GM23338 (cell line): ENCODE results near the gene MTA1. TPM values are rescaled to one million over a fixed set of nuclear protein-coding genes. Genes with fewer than 3 reads are reported as not detected.
A peak's percentile ranks its signal among the peaks of the same experiment; 100 is the strongest.

Source experiments
- ATAC-seq: fragments of 200-7000 bp; cut with Tn5 transposase; 3 replicates; pipeline ENCODE4 v1.9.1; 2020
- DNase-seq: peaks from one replicate; pipeline ENCODE4 v3.0.0-alpha.2; 2015; ENCODE audit warnings: low spot score
- H2AFZ ChIP-seq: fragments of 200-600 bp; sonication (generic); 2 replicates; pipeline ENCODE4 v1.8.0; 2016; ENCODE audit warnings: antibody characterized with exemption, mild to moderate bottlenecking, moderate library complexity
- H3F3A ChIP-seq: fragments of 200-600 bp; sonication (generic); replicated peaks from 2 replicates; pipeline ENCODE4 v1.8.0; 2017; ENCODE audit warnings: antibody characterized with exemption, mixed run types, low read depth
- H3K27ac ChIP-seq: fragments of 200-600 bp; sonication (generic); 2 replicates; pipeline ENCODE4 v1.6.1; 2016; ENCODE audit warnings: low read depth
- H3K27me3 ChIP-seq: fragments of 200-600 bp; sonication (generic); 2 replicates; pipeline ENCODE4 v1.8.0; 2016; ENCODE audit warnings: mild to moderate bottlenecking, mixed run types, moderate library complexity; ENCODE audit not compliant: insufficient read depth
- H3K36me3 ChIP-seq: fragments of 200-600 bp; sonication (generic); 2 replicates; pipeline ENCODE4 v1.8.0; 2016; ENCODE audit warnings: mild to moderate bottlenecking; ENCODE audit not compliant: insufficient read depth
- H3K4me1 ChIP-seq: fragments of 200-600 bp; sonication (generic); 2 replicates; pipeline ENCODE4 v1.8.0; 2016; ENCODE audit warnings: mild to moderate bottlenecking, moderate library complexity; ENCODE audit not compliant: insufficient read depth
- H3K4me2 ChIP-seq: fragments of 200-600 bp; sonication (generic); 2 replicates; pipeline ENCODE4 v1.7.1; 2017; ENCODE audit warnings: mixed run types
- H3K4me3 ChIP-seq: fragments of 200-600 bp; sonication (generic); 2 replicates; pipeline ENCODE4 v1.6.1; 2016; ENCODE audit warnings: mixed run types
- H3K79me2 ChIP-seq: fragments of 200-600 bp; sonication (generic); replicated peaks from 2 replicates; pipeline ENCODE4 v1.8.0; 2017; ENCODE audit warnings: mild to moderate bottlenecking; ENCODE audit not compliant: insufficient read depth
- H3K9me2 ChIP-seq: fragments of 200-600 bp; sonication (generic); 2 replicates; pipeline ENCODE4 v1.8.0; 2017; ENCODE audit not compliant: insufficient read depth
- H4K20me1 ChIP-seq: fragments of 200-600 bp; sonication (generic); replicated peaks from 2 replicates; pipeline ENCODE4 v1.8.0; 2017; ENCODE audit warnings: mild to moderate bottlenecking; ENCODE audit not compliant: insufficient read depth
- H3K27ac Mint-ChIP-seq: 2 replicates; pipeline ENCODE4 v1.8.0; 2020; ENCODE audit warnings: inconsistent platforms, mild to moderate bottlenecking, moderate library complexity, mixed read lengths
- H3K27me3 Mint-ChIP-seq: 3 replicates; pipeline ENCODE4 v1.8.0; 2022; ENCODE audit warnings: low read depth, mild to moderate bottlenecking, moderate library complexity, mixed read lengths, inconsistent platforms; ENCODE audit not compliant: insufficient read depth, poor library complexity
- H3K36me3 Mint-ChIP-seq: 3 replicates; pipeline ENCODE4 v1.8.0; 2021; ENCODE audit warnings: low read depth, mild to moderate bottlenecking, inconsistent platforms, moderate library complexity, mixed read lengths
- H3K4me1 Mint-ChIP-seq: 3 replicates; pipeline ENCODE4 v1.8.0; 2020; ENCODE audit warnings: mild to moderate bottlenecking, inconsistent platforms, mixed read lengths
- H3K4me3 Mint-ChIP-seq: 3 replicates; pipeline ENCODE4 v1.8.0; 2021; ENCODE audit warnings: moderate library complexity, mild to moderate bottlenecking, inconsistent platforms, mixed read lengths
- H3K9me3 Mint-ChIP-seq: 3 replicates; pipeline ENCODE4 v1.8.0; 2020; ENCODE audit warnings: moderate library complexity, mild to moderate bottlenecking, inconsistent platforms, mixed read lengths
- EZH2phosphoT487 ChIP-seq: fragments of 200-600 bp; sonication (generic); IDR thresholded peaks from one replicate; pipeline ENCODE4 v1.8.1; 2018; ENCODE audit warnings: antibody characterized with exemption; ENCODE audit not compliant: unreplicated experiment
- JUNB ChIP-seq: IDR thresholded peaks from one replicate; pipeline ENCODE4 v1.6.1; 2016; ENCODE audit warnings: antibody characterized with exemption; ENCODE audit not compliant: unreplicated experiment
- NANOG ChIP-seq: IDR thresholded peaks from 2 replicates; pipeline ENCODE4 v1.6.1; 2016; ENCODE audit warnings: antibody characterized with exemption, borderline replicate concordance
- ZNF331 ChIP-seq: fragments of 250-450 bp; sonication (Bioruptor Pico); IDR thresholded peaks from 2 replicates; pipeline ENCODE4 v1.5.0; 2020; ENCODE audit warnings: low read depth, mild to moderate bottlenecking, moderate library complexity
- polyA plus RNA-seq: library from polyadenylated mRNA; unstranded; fragments of >200 nt; fragmentation: Nextera tagmentation; extraction: Ambion mirVana; gene quantifications from 2 replicates; pipeline ENCODE4 v1.2.1, GENCODE V29; 2016
- total RNA-seq: library from RNA; depleted of rRNA; stranded (reverse); fragments of >200 nt; shearing (Covaris generic); gene quantifications from 2 replicates; pipeline ENCODE4 v1.2.3, GENCODE V29; 2014
- TF ChIP-seq, protein P1 (sequence below): fragments of 250-450 bp; sonication (Bioruptor Pico); IDR thresholded peaks from 2 replicates; pipeline ENCODE4 v1.5.0; 2020; ENCODE audit warnings: mild to moderate bottlenecking, moderate library complexity
- TF ChIP-seq, protein P2 (sequence below): IDR thresholded peaks from 2 replicates; pipeline ENCODE4 v1.6.1; 2016; ENCODE audit warnings: antibody characterized with exemption

Gene MTA1
- total and polyA plus RNA-seq, 2 experiments from 2014 or later = 53.3 to 126 TPM

DNA sequence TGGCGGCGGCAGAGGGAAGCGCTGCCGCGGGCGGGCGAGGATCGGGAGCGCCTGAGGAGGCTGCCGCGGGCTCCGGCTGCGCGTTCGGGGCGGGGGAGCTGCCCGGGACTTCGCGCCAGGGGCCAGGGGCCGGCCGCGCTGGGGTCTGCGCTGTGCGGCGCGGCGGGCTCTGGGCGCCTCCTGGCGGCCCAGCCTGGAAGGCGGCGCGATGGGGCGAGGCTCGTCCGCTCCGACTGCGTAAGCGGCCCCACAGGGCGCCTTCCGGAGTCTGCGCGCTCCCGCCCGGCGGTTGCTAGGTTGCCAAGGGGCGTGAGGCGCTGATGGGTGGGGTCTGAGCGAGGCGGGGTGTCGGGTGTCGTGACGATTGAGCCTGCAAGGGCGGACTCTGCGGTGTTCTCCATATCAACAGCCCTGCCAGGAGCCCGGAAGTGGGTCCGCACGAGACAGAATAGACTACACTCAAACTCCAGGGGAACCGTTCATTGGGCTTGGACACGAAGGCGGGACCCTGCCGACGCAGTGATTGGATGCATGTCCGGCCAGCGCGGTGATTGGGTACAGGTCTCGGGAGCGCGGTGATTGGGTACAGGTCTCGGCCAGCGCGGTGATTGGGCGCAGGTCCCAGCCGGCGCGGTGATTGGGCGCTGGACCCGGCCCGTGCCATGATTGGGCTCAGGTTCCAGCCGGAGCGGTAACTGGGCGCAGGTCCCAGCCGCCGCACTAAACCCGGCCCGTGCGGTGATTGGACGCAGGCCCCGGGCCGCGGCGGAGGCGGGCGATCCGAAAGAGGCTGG is 71.1 kb downstream of the MTA1 start, which contains the start of gene TEDC1 (continued):
- TF ChIP-seq, protein P1, sequence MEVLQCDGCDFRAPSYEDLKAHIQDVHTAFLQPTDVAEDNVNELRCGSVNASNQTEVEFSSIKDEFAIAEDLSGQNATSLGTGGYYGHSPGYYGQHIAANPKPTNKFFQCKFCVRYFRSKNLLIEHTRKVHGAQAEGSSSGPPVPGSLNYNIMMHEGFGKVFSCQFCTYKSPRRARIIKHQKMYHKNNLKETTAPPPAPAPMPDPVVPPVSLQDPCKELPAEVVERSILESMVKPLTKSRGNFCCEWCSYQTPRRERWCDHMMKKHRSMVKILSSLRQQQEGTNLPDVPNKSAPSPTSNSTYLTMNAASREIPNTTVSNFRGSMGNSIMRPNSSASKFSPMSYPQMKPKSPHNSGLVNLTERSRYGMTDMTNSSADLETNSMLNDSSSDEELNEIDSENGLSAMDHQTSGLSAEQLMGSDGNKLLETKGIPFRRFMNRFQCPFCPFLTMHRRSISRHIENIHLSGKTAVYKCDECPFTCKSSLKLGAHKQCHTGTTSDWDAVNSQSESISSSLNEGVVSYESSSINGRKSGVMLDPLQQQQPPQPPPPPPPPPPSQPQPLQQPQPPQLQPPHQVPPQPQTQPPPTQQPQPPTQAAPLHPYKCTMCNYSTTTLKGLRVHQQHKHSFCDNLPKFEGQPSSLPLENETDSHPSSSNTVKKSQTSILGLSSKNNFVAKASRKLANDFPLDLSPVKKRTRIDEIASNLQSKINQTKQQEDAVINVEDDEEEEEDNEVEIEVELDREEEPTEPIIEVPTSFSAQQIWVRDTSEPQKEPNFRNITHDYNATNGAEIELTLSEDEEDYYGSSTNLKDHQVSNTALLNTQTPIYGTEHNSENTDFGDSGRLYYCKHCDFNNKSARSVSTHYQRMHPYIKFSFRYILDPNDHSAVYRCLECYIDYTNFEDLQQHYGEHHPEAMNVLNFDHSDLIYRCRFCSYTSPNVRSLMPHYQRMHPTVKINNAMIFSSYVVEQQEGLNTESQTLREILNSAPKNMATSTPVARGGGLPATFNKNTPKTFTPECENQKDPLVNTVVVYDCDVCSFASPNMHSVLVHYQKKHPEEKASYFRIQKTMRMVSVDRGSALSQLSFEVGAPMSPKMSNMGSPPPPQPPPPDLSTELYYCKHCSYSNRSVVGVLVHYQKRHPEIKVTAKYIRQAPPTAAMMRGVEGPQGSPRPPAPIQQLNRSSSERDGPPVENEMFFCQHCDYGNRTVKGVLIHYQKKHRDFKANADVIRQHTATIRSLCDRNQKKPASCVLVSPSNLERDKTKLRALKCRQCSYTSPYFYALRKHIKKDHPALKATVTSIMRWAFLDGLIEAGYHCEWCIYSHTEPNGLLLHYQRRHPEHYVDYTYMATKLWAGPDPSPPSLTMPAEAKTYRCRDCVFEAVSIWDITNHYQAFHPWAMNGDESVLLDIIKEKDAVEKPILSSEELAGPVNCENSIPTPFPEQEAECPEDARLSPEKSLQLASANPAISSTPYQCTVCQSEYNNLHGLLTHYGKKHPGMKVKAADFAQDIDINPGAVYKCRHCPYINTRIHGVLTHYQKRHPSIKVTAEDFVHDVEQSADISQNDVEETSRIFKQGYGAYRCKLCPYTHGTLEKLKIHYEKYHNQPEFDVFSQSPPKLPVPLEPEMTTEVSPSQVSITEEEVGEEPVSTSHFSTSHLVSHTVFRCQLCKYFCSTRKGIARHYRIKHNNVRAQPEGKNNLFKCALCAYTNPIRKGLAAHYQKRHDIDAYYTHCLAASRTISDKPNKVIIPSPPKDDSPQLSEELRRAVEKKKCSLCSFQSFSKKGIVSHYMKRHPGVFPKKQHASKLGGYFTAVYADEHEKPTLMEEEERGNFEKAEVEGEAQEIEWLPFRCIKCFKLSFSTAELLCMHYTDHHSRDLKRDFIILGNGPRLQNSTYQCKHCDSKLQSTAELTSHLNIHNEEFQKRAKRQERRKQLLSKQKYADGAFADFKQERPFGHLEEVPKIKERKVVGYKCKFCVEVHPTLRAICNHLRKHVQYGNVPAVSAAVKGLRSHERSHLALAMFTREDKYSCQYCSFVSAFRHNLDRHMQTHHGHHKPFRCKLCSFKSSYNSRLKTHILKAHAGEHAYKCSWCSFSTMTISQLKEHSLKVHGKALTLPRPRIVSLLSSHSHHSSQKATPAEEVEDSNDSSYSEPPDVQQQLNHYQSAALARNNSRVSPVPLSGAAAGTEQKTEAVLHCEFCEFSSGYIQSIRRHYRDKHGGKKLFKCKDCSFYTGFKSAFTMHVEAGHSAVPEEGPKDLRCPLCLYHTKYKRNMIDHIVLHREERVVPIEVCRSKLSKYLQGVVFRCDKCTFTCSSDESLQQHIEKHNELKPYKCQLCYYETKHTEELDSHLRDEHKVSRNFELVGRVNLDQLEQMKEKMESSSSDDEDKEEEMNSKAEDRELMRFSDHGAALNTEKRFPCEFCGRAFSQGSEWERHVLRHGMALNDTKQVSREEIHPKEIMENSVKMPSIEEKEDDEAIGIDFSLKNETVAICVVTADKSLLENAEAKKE (CRISPR knock-in tag) = no peak
- TF ChIP-seq JUNB (no peak), ZNF331 (no peak), NANOG (no peak)

DNA sequence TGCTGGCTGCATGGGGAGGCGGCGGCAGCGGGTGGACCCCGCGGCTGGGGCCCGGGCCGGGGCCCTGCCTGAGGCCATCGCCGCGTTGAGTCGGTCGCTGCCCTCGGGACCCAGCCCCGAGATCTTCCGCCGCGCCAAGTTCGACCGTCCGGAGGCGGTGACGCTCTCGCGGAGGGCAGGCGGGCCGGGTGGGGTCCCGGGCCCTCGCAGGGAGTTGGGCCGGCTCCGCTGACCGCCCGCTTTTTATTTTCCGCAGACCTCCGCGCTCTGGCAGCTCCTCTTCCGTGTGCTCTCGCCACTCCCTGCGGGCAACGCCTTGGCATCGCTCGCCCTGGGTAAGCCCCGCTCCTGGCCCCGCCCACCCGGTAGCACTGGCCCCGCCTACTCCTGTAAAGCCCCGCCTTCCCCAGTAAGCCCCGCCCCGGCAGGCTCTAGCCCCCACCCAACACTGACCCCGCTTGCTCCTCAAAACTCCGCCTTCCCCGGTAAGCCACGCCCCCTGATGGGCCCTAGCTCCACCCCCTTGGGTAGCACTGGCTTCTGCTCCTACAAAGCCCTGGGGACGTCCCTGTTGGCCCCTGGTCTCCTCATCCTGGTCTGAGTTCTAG is 71.8 kb downstream of the MTA1 start:
- ATAC-seq (peak; percentile 12), DNase-seq (peak; percentile 68)
- Mint-ChIP-seq H3K36me3 (no peaks in the 10 kb centered on the region), H3K4me1 (peaks cover 5% of the 10 kb centered on the region; the same call in 2 of the 3 replicates), H3K4me3 (peak overlapping the region; percentile 85), H3K9me3 (peaks cover 6% of the 10 kb centered on the region; the same call in 2 of the 3 replicates), H3K27me3 (peaks cover 38% of the 10 kb centered on the region), H3K27ac (peak overlapping the region; percentile 89; the same call in 1 of the 2 replicates)
- Histone ChIP-seq H3K79me2 (no peaks in the 10 kb centered on the region), H2AFZ (no peak overlapping the region), H4K20me1 (no peaks in the 10 kb centered on the region), H3K36me3 (no peaks in the 10 kb centered on the region), H3K4me2 (peak overlapping the region; percentile 79), H3K4me3 (peak overlapping the region; percentile 62), H3F3A (peaks cover 4% of the 10 kb centered on the region; the same call in 1 of the 2 replicates), H3K9me2 (peaks cover 3% of the 10 kb centered on the region; the same call in 1 of the 2 replicates), H3K4me1 (peaks cover 4% of the 10 kb centered on the region; the same call in 1 of the 2 replicates), H3K27me3 (peaks cover 37% of the 10 kb centered on the region), H3K27ac (no peak overlapping the region)
- TF ChIP-seq EZH2phosphoT487 = no peak
- TF ChIP-seq, protein P2, sequence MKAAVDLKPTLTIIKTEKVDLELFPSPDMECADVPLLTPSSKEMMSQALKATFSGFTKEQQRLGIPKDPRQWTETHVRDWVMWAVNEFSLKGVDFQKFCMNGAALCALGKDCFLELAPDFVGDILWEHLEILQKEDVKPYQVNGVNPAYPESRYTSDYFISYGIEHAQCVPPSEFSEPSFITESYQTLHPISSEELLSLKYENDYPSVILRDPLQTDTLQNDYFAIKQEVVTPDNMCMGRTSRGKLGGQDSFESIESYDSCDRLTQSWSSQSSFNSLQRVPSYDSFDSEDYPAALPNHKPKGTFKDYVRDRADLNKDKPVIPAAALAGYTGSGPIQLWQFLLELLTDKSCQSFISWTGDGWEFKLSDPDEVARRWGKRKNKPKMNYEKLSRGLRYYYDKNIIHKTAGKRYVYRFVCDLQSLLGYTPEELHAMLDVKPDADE = no peak
- TF ChIP-seq, protein P1 (CRISPR knock-in tag) = no peak
